Vagina (tissue), 2 donors: ENCODE measurements around the gene MTCP1. TPM values are rescaled to one million over a fixed set of nuclear protein-coding genes. Genes with fewer than 3 reads are reported as not detected.

ENCODE experiments used
- DNase-seq, 2 donors: peaks; one replicate each; pipeline ENCODE4 v3.0.0-alpha.2; 2017; ENCODE audit errors: extremely low spot score in 2 of 2
- H3K27ac ChIP-seq: fragments of 200-600 bp; sonication (generic); one replicate; pipeline ENCODE4 v1.5.1; 2019
- H3K27me3 ChIP-seq: fragments of 200-600 bp; sonication (generic); one replicate; pipeline ENCODE4 v1.5.1; 2019
- H3K36me3 ChIP-seq, 2 donors: fragments of 200-600 bp; sonication (generic); one replicate each; pipeline ENCODE4 v1.5.1; 2017 to 2019
- H3K4me1 ChIP-seq: fragments of 200-600 bp; sonication (generic); one replicate; pipeline ENCODE4 v1.5.1; 2019
- H3K4me3 ChIP-seq, 2 donors: fragments of 200-600 bp; sonication (generic); 1 replicate in 1 of 2; 2 replicates in 1 of 2; pipeline ENCODE4 v1.5.1; 2016 to 2019
- H3K9me3 ChIP-seq: fragments of 200-600 bp; sonication (generic); one replicate; pipeline ENCODE4 v1.5.1; 2019
- CTCF ChIP-seq, 3 experiments: fragments of 450-650 bp in 2 of 3; fragments of 200-600 bp in 1 of 3; sonication (generic) in 1 of 3; IDR thresholded peaks; one replicate each; pipeline ENCODE4 v1.5.1; 2017 to 2019; ENCODE audit warnings: antibody characterized with exemption in 3 of 3, mild to moderate bottlenecking in 2 of 3, moderate library complexity in 2 of 3
- POLR2A ChIP-seq, 2 donors: fragments of 450-650 bp; IDR thresholded peaks; one replicate each; pipeline ENCODE4 v1.6.1; 2017; ENCODE audit warnings: antibody characterized with exemption in 2 of 2, mild to moderate bottlenecking in 2 of 2, moderate library complexity in 2 of 2
- POLR2AphosphoS5 ChIP-seq, 2 donors: sonication (generic); formaldehyde crosslinking; IDR thresholded peaks; one replicate each; pipeline ENCODE4 v1.9.0; 2017; ENCODE audit warnings: antibody characterized with exemption in 2 of 2, mild to moderate bottlenecking in 2 of 2, low read depth in 1 of 2; ENCODE audit not compliant: insufficient read depth in 1 of 2
- intact Hi-C: fragments of 100-400 bp; cut with DNase I; formaldehyde crosslinking; loops from one replicate; pipeline ENCODE4 v1.15.1; 2023
- total RNA-seq: library from RNA; depleted of rRNA; stranded (reverse); fragments of >200 nt; gene quantifications from one replicate; pipeline ENCODE4 v1.2.3, GENCODE V29; 2016

Gene MTCP1
- total RNA-seq, 1 donor from 2014 or later: 6.9 TPM

DNA sequence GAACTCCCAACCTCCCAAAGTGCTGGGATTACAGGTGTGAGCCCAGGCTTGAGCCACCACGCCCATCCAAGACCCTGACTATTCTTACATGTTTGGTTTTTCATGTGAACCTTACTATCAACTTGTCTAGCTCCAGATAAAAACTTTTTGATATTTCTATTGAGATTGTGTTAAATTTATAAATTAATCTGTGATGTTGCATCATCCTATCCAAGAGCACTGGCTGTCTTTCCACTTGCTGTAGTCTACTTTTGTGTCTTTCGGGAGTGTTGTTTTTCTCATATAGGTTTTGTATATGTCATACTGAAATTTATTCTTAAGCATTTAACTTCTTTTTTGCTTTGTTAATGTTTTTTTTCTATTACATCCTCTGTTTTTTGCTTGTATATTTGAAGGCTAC is 35.0 kb upstream of the MTCP1 start:
- TF ChIP-seq POLR2AphosphoS5 (IDR thresholded peaks at IDR 0.05; ENCODE audit: insufficient read depth in 1 of 2, low read depth in 1 of 2): no peak
- TF ChIP-seq POLR2A (IDR thresholded peaks at IDR 0.05): no peak
- TF ChIP-seq CTCF (IDR thresholded peaks at IDR 0.05): no peak
- no peaks in the 10 kb centered on the region for H3K9me3 ChIP-seq
- H3K4me1 ChIP-seq: no peaks in the 10 kb centered on the region
- H3K36me3 ChIP-seq: no peaks in the 10 kb centered on the region
- no peak for DNase-seq
- intact Hi-C loops: no loop called here
- no peak overlapping the region for H3K4me3 ChIP-seq
- no peaks in the 10 kb centered on the region for H3K27me3 ChIP-seq
- H3K27ac ChIP-seq: no peak overlapping the region

DNA sequence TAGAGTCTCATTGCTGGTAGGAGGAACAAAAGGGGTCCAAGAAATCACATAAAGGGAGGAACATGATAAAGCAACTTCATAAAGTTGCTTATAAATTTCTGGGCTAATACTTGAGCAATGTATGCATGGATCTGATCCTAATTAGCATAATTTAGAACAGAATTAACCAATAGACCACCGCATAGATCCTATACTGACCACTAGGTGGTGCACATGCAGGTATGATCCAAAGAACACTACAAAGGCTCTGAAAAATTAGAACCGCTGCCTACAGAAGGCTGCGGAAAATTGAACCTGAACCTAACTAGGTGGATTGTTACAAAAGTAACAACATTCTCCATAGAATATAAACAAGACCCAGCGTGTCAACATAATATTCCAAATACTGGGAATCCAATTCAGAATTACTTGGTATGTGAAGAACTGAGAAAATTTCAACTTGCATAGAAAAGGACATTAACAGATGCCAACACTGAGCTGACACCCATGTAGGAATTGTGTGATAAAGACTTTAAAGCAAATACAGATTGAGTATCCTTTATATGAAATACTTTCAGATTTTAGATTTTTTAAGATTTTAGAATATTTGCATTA is 23.6 kb upstream of the MTCP1 start:
- no peaks in the 10 kb centered on the region for H3K4me1 ChIP-seq
- no peaks in the 10 kb centered on the region for H3K9me3 ChIP-seq
- H3K36me3 ChIP-seq: no peaks in the 10 kb centered on the region
- intact Hi-C loops: no loop called here
- H3K27ac ChIP-seq: no peak overlapping the region
- peak in 1 of 3 experiments; percentile 34 for TF ChIP-seq CTCF (IDR thresholded peaks at IDR 0.05)
- TF ChIP-seq POLR2A (IDR thresholded peaks at IDR 0.05): no peak
- DNase-seq: no peak
- H3K27me3 ChIP-seq: no peaks in the 10 kb centered on the region
- no peak overlapping the region for H3K4me3 ChIP-seq

DNA sequence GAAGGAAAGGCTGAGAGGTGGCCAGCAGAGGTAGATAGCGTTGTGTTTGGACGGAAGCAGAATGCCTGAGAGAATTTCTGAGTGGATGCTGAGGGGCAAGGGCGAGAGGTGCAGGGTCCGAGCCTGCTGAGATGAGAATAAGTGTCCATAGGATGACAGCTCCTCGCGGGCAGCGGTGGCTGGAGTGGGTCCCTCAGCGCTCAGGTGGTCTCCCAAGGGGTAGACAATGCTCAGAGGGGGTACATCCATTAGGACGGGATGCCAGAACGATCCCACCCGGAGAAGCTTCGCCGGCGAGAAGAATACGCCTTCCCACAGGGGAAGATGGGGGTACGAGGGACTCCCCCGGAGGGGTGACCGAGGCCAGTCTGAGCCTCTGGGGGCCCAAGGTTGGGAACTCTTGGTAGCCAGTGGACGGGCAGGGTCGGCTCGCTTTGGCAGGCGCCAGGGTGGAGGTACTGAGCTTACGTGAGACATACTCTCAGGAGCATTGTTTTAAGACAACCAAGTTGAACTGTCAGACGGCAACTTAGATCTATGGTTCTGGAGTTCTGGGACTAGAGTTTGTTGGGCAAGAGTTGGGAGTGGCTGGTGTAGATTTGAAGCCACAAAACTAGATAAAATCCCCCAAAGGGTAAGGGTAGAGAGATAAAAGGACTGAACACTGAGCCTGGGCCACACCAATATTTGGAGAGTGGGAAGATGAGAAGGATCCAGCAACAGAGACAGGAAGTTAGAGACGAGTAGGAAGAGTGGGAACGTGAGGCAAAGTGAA is 16.2 kb upstream of the MTCP1 start:
- no peaks in the 10 kb centered on the region for H3K4me1 ChIP-seq
- no peaks in the 10 kb centered on the region for H3K27me3 ChIP-seq
- DNase-seq: no peak
- H3K9me3 ChIP-seq: no peaks in the 10 kb centered on the region
- intact Hi-C loops: no loop called here
- no peak overlapping the region for H3K27ac ChIP-seq
- no peak for TF ChIP-seq CTCF (IDR thresholded peaks at IDR 0.05)
- no peak for TF ChIP-seq POLR2A (IDR thresholded peaks at IDR 0.05)
- TF ChIP-seq POLR2AphosphoS5 (IDR thresholded peaks at IDR 0.05; ENCODE audit: insufficient read depth in 1 of 2, low read depth in 1 of 2): no peak
- no peaks in the 10 kb centered on the region for H3K36me3 ChIP-seq
- H3K4me3 ChIP-seq: no peak overlapping the region

DNA sequence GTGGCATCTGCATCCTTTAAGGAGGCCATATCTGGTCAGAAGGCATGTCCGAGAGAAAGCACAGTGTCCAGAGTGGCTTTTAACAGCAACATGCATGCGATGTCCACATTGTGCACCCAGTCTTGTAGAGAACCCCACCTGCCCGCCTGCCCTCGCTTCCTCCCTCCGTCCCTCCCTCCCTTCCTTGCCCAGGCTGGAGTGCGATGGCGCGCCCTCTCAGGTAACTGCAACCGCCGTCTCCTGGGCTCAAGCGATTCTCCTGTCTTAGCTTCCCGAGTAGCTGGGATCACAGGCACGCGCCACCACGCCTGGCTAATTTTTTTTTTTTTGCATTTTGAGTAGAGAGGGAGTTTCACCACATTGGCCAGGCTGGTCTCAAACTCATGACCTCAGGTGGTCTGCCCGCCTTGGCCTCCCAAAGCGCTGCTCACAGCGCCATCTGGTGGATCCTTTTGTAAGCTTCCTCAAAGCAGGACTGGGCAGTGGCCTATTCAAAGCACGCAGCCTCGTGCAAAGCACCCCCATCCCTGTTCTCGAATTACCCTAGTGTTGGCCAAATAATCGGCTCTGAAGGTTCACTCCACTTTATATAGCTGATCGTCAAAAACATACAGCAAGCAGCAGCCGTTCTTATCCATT is 15.4 kb upstream of the MTCP1 start:
- Histone ChIP-seq H3K9me3 (no peaks in the 10 kb centered on the region), H3K36me3 (no peaks in the 10 kb centered on the region), H3K27ac (no peak overlapping the region), H3K27me3 (no peaks in the 10 kb centered on the region), H3K4me3 (no peak overlapping the region), H3K4me1 (no peaks in the 10 kb centered on the region)
- TF ChIP-seq POLR2AphosphoS5 (IDR thresholded peaks at IDR 0.05; ENCODE audit: insufficient read depth in 1 of 2, low read depth in 1 of 2) (no peak), POLR2A (IDR thresholded peaks at IDR 0.05) (no peak), CTCF (IDR thresholded peaks at IDR 0.05) (peak in 1 of 3 experiments; percentile 29)
- intact Hi-C loops: no loop called here
- no peak for DNase-seq
